HG03045 (cell line): Measurements from ENCODE around the gene NPY5R.

ENCODE experiments used
- ATAC-seq: cut with Tn5 transposase; IDR thresholded peaks from one replicate; pipeline ENCODE4 v1.9.1; 2021; ENCODE audit warnings: mild to moderate bottlenecking, moderate library complexity; ENCODE audit not compliant: unreplicated experiment

Gene NPY5R

GRCh38 chr4:163384434-163384833, 40.7 kb downstream of the NPY5R start:
- ATAC-seq, result no peak

- ATAC-seq, result no peak
These were observed 41.2 kb downstream of the NPY5R start for GRCh38 chr4:163384926-163385325.

DNA sequence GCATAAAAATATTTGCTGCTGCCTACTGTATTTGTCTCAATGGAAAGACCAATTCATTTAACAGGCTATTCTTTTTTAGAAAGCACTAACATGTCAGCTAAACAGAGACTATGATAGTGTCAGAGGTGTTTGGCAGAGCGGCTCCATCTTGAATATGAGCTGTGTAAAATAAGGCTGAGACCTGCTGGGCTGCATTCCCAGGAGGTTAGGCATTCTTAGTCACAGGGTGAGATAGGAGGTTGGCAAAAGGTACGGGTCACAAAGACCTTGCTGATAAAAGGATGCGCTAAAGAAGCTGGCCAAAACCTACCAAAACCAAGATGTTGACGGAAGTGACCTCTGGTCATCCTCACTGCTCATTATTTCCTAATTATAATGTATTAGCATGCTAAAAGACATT, 41.8 kb downstream of the NPY5R start:
- no peak for ATAC-seq

DNA sequence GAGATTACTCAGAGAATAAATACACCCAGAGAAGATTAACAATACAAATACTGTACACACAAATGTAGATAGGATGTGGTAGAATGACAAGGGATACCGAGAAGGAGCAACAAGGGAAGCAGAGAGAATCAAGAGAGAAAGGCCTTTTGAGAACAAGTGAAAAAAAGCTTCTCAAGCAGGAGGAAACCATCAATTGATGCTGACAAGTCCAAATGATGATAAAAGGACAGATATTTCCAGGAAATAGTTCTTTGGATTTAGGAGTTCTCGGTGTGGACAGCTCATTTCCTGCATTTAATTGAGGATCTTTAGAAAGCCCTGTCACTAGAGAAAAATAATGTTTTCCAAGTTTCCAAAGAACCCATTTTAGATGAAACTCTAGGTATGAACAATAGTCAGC, 48.1 kb downstream of the NPY5R start:
- no peak for ATAC-seq

DNA sequence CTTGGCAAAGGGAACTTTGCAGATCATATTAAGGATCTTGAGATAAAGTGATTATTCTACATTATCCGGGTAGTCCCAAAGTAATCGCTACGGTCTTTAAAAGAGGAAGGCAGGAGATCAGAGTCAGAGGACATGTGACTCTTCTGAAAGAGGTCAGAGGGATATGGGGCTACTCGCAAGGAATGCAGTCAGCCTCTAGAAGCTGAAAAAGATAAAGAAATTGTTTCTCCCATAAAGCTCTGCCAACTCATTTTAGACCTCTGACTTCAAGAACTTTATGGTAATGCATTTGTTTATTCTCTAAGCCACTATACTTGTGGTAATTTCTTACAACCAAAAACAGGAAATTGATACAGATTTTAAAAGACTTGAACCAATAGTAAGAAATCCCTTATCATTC, 48.6 kb downstream of the NPY5R start:
- no peak for ATAC-seq

DNA sequence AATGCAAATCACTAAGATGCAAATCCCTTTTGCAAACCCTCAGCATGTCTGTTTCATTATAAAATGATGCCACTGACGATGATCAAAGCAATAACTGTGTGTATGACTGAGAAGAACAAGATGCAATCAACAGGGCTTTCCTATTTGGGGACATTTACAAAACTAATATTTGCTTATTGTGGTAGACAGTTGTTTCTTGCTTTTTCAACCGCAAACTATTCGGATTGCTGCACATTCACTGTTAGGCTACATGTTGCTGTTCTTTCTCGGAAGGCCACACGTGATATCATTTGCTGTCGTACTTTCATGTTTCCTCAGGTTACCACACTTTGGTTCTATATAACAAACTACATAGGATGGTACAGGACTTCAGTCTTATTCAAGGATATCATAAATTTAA, 49.8 kb downstream of the NPY5R start:
- ATAC-seq, result no peak

DNA sequence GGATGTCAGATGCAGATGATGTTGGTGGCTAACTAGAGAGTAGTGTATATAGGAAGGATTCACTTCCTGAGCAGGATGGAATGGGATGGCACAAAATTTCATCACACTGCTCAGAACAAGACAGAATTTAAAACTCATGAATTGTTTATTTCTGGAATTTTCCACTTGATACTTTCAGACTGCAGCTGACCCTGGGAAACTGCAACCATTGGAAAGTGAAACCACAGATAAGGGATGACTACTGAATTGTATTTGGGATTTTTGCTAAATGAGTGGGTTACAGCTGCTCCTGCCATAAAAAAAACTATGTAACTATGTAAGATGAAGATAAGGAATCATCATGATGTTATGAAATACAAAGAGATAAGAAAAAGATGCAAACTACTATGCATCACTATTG, 51.4 kb downstream of the NPY5R start:
- no peak for ATAC-seq

GRCh38 chr4:163395758-163396157, 52.1 kb downstream of the NPY5R start:
- no peak for ATAC-seq

GRCh38 chr4:163398238-163398637, 54.5 kb downstream of the NPY5R start:
- no peak for ATAC-seq

GRCh38 chr4:163400911-163401310, 57.2 kb downstream of the NPY5R start:
- no peak for ATAC-seq
